ENCODE results near the gene CEP78.

CEP78 gene

GRCh38 chr9:78288214-78288892, 52.5 kb downstream of the CEP78 start:
- DNase-seq = peak; percentile 11

DNA sequence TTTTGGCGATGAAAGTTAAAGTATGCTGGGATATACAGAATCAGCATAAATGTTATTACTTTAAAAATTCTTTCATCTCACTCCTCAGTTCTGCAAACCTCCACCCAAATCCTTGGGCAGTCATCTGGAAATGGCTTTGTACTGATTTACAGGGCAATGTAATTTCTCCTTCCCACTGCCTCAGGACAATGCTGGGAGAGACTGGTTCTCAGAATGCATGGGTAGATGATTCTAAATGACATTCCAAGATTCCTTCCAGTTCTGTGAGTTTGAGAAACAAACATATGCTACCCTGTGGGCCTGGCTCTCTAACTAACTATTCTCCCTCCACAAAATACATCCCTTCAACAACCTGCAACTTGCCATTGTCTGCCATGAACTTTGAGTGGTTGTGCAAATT, 53.6 kb downstream of the CEP78 start:
- no peak for DNase-seq

DNA sequence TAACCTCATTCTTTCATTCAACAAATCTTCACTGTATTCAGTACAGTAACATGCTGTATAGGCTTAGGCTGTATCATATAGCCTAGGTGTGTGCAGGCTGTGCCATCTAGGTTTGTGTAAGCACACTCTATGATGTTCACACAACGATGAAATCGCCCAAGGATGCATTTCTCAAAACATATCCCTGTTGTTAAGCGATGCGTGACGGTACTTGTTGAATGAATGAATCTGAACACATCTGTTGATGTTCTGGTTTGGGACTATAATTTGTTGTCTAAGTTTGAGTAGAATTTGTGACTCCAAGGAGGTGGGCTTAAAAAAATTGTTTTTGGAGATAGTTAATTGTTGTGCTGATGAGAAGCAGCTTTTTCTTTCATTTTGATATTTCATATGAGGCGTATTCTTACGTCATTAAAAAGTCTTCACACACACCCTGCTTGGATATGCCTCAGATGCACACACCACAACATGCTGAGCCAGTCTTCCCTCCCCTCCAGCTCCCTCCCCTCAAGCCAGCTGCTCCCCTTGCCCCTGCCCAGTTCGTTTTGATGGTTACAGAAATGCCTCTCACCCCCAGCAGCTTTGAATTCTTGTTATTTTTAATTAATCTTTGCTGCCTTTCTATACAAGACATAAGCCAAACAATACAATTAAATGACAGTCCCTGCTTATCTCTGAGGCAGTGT, 55.5 kb downstream of the CEP78 start:
- DNase-seq = no peak

GRCh38 chr9:78292026-78292425, 56.2 kb downstream of the CEP78 start:
- DNase-seq = no peak

GRCh38 chr9:78292716-78293497, 57.0 kb downstream of the CEP78 start:
- DNase-seq = peak; percentile 35

GRCh38 chr9:78294290-78295176, 58.7 kb downstream of the CEP78 start:
- peak; percentile 38 for DNase-seq

- no peak for DNase-seq
Measured at GRCh38 chr9:78295177-78295575, 59.3 kb downstream of the CEP78 start.

DNA sequence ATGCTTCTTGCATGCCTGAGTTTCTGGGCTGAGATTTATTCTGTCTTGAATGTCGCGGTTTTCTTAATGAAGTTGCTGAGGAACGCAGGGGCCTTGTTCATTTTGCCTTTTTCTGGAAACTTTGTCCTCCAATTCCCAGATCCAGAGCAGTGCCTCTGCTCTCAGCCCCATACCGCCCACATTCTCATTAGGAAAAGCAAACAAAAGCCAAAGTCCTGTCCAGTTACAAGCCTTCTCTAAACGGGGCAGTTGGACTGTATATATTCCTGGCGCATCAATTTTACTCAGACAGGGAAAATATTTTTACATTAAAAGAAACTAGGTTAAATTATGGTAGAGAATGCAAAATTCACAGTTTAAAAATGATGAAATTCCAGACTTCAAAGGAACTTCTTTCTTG, 59.9 kb downstream of the CEP78 start:
- no peak for DNase-seq

DNA sequence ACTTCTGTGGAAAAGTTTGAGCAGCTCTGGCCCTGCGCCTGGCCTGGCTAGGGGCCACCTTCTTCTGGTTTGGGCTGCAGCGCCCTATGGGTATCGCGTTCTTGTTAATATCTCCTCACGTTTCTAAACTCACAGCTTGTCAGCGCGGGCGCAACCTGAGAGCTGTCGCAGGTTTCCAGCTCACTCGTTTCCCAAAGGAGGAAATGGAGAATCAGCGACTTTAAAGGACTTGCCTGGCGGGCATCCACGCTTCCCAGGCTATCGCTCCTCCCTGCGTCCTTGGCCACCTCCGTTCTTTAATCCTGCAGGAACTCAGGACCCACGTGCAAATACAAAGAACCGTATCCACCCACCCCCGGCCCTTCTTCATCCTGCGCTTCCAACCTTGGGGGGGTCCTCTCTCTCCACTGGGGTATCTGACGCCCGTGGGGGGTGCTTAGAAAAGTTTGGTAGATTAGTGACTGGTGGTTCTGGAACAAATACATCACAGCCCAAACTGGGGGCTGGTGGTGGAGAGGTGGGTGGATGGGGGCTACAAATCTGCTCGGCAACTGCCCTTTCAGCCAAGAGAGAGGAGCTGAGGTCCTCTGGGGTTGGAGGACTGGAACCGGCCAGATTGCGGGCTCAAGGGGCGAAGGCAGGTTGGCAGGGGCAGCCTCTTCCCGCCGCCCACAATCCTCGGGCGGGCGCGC, 60.5 kb downstream of the CEP78 start:
- DNase-seq = no peak

DNA sequence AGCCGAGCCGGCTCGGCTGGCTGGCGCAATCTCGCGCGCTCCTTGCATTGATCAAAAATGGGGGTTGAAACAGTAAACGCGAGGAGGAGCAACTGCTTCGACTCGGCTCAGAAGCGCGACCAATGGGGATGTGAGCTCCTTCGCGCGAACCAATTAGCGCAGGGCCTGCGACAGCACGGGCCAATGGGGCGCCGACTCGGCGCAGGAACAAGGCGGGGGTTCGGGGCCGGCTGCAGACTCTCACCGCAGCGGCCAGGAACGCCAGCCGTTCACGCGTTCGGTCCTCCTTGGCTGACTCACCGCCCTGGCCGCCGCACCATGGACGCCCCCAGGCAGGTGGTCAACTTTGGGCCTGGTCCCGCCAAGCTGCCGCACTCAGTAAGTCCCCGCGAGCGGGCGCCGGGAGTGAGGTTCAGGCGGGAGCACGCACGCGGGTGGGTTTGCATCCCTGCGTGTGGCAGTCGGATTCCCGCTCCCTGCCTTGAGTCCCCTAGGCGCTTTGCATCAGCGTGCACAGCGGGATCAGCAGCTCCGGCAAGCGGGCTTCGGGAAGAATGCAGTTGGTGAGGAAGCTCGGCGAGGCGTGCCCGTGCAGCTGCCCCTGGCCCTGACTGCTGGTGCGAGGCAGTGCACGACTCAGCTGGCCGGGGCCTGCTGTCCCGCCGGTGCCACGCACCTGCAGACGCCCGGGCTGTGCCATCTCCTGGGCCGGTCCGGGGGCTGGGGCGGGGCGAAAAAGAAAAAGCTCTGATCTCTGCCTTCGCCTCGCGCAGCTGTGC, 61.2 kb downstream of the CEP78 start, which contains the start of gene PSAT1:
PSAT1 (plus strand) TSS at position 233 of the 779 bp plus-strand sequence; CDS start at position 319, 86 bp downstream.
- peak; percentile 97 for DNase-seq

GRCh38 chr9:78297672-78297961, 61.7 kb downstream of the CEP78 start:
- DNase-seq = no peak

- no peak for DNase-seq
Measured at GRCh38 chr9:78298046-78298765, 62.3 kb downstream of the CEP78 start.

DNA sequence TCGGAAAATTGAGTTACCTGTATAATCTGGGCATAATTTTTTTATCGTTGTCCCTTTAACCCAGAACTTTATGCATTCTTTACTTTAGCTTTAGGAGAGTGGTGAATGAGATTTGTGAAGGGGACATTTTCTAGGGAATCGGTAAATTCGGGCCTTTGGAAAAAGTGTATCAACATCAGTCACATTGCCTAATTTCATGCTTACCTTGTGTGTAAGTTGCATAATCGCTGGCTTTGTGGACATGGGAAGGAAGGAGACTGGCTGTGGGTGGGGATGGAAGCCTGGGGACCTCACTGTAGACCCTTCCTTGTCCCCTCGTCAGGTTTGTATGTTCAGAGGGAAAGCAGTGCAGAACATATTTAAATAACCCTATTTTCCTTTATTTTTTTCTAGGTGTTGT, 64.3 kb downstream of the CEP78 start:
- DNase-seq = no peak

DNA sequence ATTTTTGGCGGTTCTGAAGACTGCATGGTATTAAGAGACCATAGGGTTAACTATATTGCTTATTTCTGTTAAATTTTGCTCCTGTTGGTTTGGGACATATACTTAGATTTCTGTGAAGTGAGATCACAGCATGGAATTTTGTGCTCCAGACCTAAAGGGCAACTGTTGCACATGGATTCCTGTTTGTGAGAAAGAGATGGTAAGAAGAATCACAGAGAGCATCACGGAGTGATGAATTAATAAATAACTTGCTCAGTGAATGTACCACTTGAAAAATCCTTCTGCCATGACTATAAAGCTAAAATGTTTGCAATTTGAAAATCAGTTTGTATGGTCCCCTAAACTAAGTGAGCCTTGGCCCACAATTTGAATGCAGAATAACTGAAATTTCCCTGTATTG, 65.6 kb downstream of the CEP78 start:
- DNase-seq = no peak

- DNase-seq = no peak
Measured at GRCh38 chr9:78303377-78304062, 67.6 kb downstream of the CEP78 start.

GRCh38 chr9:78304357-78304756, 68.5 kb downstream of the CEP78 start:
- no peak for DNase-seq

- DNase-seq = no peak
Measured at GRCh38 chr9:78306222-78307076, 70.6 kb downstream of the CEP78 start.

DNA sequence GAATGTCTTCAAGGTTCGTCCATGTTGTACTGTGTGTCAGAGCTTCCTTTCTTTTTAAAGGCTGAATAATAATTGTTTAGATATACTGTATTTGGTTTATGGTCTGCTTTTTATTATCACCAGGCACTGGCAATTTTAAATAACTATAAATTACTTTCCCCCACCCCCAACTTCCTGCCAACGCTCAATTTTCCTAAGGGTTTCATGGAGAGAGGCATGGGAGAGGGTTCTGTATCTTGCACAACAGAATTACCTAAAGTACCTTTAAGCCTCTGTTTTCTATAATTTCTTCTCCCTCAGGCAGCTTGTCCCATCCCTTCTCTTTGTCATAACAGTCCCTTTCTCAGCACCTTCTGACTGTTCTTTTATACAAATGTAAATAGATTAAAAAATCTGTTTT, 71.5 kb downstream of the CEP78 start:
- DNase-seq = no peak

DNA sequence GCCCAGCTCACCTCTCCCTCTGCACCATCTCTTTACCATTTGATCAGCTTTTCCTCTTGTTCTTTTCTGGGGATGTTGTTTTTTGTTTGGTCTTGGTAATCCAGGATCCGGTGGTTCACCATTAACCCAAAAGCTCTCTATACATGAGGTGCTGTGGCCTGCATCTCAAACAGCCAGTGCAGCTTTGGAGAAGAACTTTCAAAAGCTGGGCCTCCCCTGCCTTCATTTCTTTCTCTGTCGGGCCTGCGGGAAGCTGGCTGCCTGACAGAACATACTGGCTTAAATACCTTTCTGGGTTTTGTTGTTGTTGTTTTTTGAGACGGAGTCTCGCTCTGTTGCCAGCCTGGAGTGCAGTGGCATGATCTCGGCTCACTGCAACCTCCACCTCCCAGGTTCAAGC, 73.2 kb downstream of the CEP78 start:
- DNase-seq = no peak
